MV-4-11 (cell line): ENCODE results near the gene CBS.
"Not testable (repeated sequence)": the region's sequence is repeated elsewhere in the genome, so short reads cannot be mapped to it uniquely, and the experiment has no call there.

Source experiments
- DNase-seq: peaks from one replicate; lab custom pipeline; 2025; lab: John Stamatoyannopoulos, UW

Gene CBS

DNA sequence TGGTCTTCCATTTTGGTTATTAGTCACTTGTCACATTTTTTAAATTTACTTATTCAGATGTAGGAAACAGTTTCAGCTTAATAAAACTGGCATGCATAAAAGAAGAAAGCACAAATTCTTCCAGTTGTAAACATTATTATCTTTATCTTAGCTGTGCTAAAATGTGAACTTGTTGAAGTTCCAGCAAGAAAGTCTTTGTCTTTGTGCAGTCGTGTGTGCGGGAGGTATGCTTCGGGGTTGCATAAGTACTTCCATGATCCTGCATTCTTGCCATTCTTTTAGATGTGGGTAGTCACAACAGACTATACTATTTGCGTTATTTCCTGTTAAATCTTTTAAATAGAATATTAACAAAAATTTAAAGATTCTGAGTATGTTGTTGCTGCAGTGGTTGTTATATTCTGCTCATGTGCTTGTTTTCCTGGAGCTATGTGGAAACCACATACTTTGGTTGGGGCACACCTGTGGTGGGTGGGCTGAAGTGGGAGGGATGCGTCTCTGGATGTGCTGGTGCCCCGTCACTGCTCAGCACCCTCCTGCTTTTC is 49.9 kb downstream of the CBS start:
- no peak for DNase-seq

DNA sequence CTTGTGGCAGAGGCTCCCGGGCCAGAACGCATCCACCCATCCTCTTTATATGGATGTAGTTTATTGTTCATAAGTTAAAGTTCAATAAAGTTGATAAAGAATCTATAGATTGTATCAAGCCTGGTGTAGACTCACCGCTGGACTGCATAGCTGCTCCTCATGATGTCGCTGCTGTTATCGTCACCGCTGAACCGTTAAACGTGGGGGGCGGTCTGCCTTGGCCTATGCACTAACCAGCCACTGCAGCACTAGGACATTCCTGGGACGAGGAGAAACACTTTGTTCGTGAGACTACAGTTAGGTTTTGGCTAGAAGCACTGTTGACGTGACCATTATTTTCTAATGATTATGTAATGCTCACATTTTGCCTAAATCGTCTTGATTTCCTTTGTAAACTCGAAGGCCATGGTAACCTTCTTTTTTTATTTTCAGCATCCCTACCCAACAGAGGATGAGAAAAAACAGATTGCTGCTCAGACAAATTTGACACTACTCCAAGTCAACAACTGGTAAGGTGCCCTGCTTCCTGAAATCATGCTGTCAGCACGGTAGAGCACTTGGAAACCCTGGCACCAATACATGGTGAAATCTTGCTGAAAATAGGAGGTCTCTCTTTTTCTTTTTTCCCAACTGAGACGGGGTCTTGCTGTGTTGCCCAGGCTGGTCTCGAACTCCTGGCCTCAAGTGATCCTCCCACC is 51.0 kb downstream of the CBS start:
- no peak for DNase-seq

DNA sequence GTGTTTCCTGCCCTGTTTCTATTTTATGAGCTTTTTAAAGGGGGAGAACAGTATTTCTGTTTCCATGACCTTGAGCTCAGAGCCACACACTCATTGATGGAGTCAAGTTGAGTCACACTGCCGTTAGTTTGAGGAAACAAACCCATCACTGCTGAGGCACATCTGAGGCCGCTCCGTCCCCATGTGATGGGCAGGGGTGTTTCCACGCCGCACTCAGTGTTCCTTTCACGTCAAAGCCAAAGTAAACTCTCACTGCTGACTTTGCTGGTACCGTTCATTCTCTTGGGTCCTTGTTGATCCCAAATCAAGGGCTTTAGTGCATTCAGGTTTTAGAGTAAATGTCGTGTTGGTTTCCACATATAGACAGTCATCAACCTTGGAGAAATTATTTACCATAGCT is 52.5 kb downstream of the CBS start:
- no peak for DNase-seq

DNA sequence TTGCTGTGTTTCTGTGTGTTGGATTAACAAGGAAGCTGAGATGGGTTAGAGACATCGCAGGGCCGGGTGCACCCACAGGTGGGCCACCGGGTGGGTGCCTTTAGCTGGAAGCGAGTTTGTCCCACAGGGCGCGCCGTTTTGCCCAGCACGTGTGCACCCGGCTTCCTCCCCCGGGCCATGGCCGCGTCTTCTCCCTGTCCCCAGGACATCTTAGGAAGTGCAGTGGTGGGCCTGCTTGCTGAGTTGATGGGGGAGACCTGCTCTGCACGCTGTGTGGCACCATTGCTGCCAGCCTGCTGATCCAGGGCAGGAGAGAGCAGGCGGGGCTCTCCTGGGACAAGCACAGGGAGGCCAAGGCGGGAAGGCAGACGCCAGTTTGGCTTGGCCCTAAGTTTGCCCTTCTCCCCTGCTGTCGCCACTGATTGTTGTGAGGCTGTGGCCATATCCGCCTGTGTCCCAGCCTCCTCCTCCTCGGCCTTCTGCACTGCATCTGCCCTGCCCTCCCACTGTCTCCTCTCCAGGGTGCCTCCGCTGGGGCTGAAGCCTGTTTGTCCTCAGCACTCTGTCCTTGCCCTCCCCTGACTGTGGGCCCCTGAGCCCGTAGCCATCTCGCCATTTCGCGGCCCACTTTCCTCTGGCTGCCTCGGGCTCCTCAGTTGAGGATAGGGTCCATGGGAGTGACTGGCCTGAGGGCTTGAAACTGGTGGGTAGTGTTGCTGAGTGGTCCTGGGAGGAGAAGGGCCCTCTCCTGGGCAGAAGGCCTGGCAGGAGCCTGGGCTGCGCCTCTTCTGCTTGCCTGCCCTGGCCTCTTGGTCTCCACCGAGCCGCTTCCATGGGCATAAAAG is 53.7 kb downstream of the CBS start:
- no peak for DNase-seq

DNA sequence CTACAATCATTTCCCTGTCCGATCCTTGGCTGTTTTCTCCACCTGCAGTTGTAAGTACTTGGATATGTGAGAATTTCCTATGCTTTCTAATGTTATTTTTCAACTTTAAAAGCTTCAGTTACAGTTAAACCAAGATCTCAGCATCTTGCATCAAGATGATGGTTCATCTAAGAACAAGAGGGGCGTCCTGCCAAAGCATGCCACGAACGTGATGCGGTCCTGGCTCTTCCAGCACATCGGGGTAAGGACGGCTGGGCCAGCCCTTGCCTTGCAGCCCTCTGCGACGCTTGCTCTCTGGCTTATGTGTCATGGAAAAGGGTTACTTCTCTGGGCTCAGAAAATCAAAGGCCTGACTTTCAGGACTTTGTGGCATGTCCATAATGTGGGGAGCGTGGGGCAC is 54.4 kb downstream of the CBS start:
- no peak for DNase-seq

DNA sequence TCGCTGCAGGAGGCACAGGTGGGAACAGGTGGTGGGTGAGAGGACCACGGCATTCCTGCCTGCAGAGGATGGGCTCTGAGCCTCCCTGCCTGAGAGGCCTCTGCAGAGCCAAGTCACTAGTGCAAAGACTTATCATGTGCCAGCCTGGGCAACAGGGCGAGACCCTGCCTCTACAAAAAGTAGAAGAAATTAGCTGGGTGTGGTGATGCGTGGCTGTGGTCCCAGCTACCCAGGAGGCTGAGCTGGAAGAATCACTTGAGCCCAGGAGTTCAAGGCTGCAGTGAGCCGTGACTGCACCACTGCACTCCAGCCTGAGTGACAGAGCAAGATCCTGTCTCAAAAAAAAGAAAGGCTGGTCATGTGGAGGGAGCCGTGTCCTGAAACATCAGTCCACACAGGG is 54.9 kb downstream of the CBS start:
- no peak for DNase-seq

DNA sequence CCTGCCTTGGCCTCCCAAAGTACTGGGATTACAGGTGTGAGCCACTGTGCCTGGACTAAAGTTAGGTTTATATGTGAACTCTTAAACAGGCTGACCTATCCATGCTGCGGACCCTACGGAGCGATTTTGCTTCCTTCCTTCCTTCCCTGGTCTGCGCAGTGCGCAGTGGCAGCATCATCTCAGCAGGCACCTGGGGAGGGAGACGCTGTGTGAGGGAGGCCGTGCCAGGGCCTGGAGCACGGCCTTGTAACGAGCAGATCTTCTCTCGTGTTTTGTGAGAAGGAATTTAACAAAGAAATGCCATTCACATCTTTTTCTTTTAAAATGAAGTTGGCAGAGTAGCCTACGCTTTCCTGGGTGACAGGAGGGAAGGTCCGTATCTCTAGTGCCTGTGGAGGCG is 55.5 kb downstream of the CBS start:
- DNase-seq: no peak

DNA sequence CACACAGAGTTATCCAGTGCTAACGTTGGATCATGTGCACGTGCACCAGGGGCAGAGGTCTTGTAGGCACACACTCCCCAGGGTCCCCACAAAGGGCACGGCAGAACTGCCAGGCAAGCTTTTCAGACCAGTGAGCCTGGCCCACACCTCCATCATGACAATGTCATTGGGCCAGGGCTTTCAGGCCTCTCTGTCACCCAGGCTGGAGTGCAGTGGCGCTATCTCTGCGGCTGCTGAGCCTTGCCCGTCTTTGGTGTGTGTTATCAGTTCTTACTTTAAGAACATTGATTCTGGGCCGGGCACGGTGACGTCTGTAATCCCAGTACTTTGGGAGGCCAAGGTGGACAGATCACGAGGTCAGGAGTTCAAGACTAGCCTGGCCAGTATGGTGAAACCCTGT is 57.1 kb downstream of the CBS start:
- no peak for DNase-seq

DNA sequence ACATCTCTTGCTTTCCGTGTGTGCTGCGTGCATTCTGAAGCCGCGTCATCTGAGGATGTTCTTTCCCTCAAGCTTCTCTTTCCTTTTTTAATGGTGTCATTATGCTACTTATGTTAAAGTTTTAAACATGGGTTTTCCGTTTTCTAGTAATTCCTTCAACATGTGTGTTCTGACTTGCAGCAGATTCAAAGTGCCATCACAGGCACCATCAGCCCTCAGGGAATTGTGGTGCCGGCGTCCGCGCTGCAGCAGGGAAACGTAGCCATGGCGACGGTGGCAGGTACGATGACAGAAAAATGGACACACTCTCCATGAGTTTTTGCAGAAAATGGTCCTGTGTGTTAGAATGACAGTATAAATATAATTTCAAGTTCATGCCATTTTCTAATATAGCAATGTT is 58.9 kb downstream of the CBS start:
- no peak for DNase-seq

DNA sequence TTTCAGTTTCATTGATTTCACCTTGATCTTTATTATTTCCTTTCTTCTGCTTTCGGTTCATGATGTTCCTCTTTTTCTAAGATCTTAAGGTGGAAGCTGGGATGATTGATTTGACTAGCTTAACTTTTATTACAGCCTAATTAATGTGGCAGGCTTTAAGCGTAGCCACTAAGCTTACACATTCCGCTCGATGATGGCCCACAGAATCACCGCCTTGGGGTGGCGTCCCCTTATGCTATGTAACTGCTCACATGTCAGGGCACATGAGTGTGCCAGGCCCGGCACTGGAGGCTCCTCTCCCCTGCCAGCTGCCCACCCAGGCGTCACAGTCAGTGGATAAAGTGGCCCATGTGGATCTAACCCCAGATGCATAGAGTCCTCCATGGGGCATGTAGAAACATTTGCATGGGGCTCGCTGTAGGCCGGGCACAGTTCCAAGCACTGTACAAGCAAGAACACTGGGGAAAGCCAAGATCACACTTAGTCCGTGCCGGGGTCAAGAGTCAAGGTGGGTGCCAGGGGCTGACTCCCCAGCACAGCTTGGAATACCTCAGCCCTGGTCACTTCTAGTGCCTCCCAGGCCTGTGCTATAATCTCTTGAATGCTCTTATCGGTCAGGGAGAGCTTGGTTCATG is 59.6 kb downstream of the CBS start:
- no peak for DNase-seq

DNA sequence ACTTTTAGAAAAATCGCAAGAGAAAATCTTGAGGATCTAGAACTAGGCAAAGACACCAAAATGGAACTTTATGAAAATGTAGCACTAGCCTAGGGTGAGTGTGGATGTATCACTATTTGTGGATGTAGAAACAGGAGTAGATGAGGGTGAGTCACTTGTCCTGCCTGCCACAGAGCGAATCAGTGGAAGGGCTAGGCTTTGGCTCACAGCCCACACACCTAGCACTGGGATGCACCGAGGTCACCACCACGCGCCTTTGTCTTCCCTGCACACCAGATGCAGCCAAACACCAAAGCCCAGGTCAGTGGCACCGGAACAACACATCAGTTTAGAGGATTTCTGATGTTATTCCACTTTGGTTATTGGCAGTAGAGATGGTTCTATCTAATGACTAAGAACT is 63.0 kb downstream of the CBS start:
- no peak for DNase-seq

DNA sequence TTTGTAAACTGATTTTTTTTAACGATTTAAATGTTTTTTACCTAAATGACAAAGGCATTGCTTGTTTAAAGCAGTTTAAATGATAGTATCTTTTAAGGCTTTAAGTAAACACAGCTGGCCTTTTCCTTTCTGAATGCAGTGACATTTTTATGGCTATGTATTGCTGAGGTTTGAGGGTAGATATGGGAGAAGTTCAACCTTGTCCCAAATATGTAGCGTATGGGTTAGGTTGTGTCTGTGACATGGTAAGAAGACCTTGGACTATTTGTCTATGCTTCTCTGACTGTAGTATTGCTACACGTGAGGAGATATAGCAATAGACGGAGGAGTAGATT is 68.8 kb downstream of the CBS start:
- no peak for DNase-seq

DNA sequence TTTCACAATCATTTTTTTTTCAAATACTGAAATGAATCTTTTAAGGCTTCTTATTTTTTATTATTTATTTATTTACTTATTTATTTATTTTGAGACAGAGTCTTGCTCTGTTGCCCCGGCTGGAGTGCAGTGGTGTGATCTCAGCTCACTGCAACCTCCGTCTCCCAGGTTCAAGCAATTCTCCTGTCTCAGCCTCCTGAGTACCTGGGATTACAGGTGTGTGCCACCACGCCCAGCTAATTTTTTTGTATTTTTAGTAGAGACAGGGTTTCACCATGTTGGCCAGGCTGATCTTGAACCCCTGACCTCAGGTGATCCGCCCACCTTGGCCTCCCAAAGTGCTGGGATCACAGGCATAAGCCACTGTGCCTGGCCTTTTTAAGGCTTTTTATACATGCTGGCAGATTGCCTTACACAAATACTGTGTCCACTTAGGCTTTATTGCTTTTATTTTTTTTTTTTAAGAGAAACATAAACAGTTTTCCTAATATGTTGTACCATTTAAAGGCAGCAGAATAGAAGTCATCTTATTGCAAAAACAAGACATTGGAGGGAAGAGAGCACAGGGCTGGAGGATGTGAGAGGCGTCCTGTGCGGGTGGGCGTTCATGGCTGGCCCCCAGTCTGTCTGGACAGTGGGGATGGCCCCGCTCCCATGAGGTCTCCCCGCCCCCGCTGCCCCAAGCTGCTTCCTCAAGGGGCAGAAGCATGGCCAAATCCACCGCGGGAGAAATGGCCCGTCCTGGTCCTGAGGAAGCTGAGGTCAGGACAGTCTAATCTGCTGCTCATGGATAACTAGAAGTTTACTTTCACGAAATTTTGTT is 69.4 kb downstream of the CBS start:
- not testable (repeated sequence) for DNase-seq

DNA sequence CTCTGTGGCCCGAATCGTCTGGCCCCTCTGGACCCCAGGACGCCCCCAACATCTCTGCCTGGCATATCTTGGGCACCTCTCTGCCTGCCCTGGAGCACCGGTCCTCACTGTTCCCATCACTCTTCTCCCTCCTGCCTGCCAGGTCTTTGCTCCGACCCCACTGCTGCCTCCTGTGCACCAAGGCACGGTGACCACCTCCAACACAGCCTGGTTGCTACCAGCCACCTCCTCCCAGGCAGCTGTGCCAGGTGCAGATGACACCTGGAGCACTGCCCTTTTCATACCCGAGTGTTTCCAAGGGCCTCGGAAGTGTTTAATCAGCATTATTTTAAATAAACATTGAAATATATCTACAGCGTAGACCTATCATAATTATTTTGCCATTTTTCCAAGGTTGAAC is 70.0 kb downstream of the CBS start:
- DNase-seq: no peak

DNA sequence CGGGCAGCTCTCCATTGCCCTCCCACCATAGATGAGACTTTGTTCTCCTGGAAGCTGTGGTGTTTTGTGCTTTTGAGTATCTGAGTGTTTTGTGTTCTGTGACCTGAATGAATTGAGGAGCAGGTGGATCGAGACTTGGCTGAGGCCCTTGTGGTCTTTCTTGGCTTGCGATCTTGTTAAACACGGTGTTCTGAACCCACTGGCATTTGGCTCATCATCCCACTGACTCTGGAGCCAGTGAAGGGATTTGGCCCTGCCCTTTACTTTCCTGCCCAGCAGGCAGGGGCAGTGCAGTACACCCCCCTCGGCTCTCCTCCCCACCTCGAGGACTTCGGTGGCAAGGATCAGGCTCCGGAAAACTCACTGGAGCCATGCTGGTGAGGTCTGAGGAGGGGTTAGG is 70.7 kb downstream of the CBS start:
- DNase-seq: no peak
